Measurements from ENCODE around the gene PHOSPHO2. TPM values are rescaled to one million over a fixed set of nuclear protein-coding genes. Genes with fewer than 3 reads are reported as not detected.

Gene PHOSPHO2
- total and polyA plus RNA-seq, 9 of the 15 experiments (the other 6 are each of a cell fraction or from before 2014, with no cell fraction given): 7.8 to 19.1 (median 11.7) TPM

- BruUV-seq (replicated peaks): no TSS peak
- no peaks in the 10 kb centered on the region for H3K9me1 ChIP-seq (ENCODE audit: control insufficient read depth, insufficient read depth, low read length)
- peak overlapping the region; percentile 64; the same call in 1 of the 2 replicates for H3K4me3 ChIP-seq
- H3K36me3 ChIP-seq (ENCODE audit: control insufficient read depth, insufficient read depth, low read length): peaks cover 14% of the 10 kb centered on the region; the same call in 2 of the 3 replicates
- peak in 2 of 4 experiments; percentile 40 for DNase-seq (ENCODE audit: extremely low read depth in 1 of 4, low spot score in 3 of 4)
- no peaks in the 10 kb centered on the region for H4K20me1 ChIP-seq (replicated peaks; ENCODE audit: control insufficient read depth, insufficient read depth, low read length)
- WGBS (ENCODE audit: insufficient coverage, low coverage, missing lambda C conversion rate): 41% methylated on average over 13 of the region's 13 CpGs
- H3K4me1 ChIP-seq (replicated peaks in 1 of 2; ENCODE audit: control insufficient read depth in 2 of 2, insufficient read depth in 2 of 2, low read length in 2 of 2): peaks cover 22 to 27% of the 10 kb centered on the region in 2 experiments
- no peaks in the 10 kb centered on the region for H3K9me3 ChIP-seq (replicated peaks; ENCODE audit: control insufficient read depth, insufficient read depth, low read depth, low read length)
- POLR2A ChIA-PET: interaction anchor here (0.5 to 8.3 kb wide), 5 partner anchors 8 to 132 kb away, joined by 3 to 51 read pairs (median 4); no protein-coding TSS in a partner anchor
- CTCF ChIA-PET (ENCODE audit: low intra/inter-chr PET ratio): no interaction called here
- peaks cover 33% of the 10 kb centered on the region for H3K79me2 ChIP-seq (ENCODE audit: control insufficient read depth, insufficient read depth, low read length)
- peak overlapping the region; percentile 84 for H3K4me2 ChIP-seq (ENCODE audit: insufficient read depth, low read length)
- H3K27ac ChIP-seq (ENCODE audit: extremely low read depth, low read depth, low read length): peak overlapping the region; percentile 69; the same call in 2 of the 3 replicates
- intact Hi-C loops (cut with micrococcal nuclease) (loop anchor here (5.0 kb wide), 1 partner anchor 90 kb away; no protein-coding TSS in a partner anchor), in situ Hi-C loops (cut with MboI) (no loop called here)
- peak; percentile 9; the same call in 1 of the 3 replicates for ATAC-seq
- H3K9ac ChIP-seq (ENCODE audit: insufficient read depth in 1 of 2, low read depth in 2 of 2, low read length in 2 of 2): peak overlapping the region; percentile 70 to 96
- FAIRE-seq: peak; percentile 29
- no peaks in the 10 kb centered on the region for H3K27me3 ChIP-seq (ENCODE audit: control insufficient read depth in 2 of 2, insufficient read depth in 2 of 2, low read length in 2 of 2)
- H2AFZ ChIP-seq (ENCODE audit: low read depth, low read length): peak overlapping the region; percentile 92
- TF ChIP-seq SMARCA5 (IDR thresholded peaks at IDR 0.05) (peak; percentile 31; the same call in 1 of the 2 replicates), UBTF (IDR thresholded peaks at IDR 0.05; ENCODE audit: borderline replicate concordance in 1 of 2, low read depth in 2 of 2, low read length in 2 of 2) (no peak), ZNF311 (CRISPR knock-in tag; IDR thresholded peaks at IDR 0.05) (no peak), NCOA2 (IDR thresholded peaks at IDR 0.05; ENCODE audit: partially characterized antibody in 2 of 2) (peak in 1 of 2 experiments; percentile 40), ZFPM2 (CRISPR knock-in tag; IDR thresholded peaks at IDR 0.05) (no peak), DACH1 (IDR thresholded peaks at IDR 0.05; ENCODE audit: partially characterized antibody) (peak; percentile 50), MEIS2 (IDR thresholded peaks at IDR 0.05; ENCODE audit: partially characterized antibody) (peak; percentile 72), ZNF707 (CRISPR knock-in tag; conservative IDR thresholded peaks at IDR 0.05) (no peak), ZNF121 (CRISPR knock-in tag; conservative IDR thresholded peaks at IDR 0.05) (peak; percentile 99), ZC3H8 (IDR thresholded peaks at IDR 0.05) (no peak), RBM25 (IDR thresholded peaks at IDR 0.05; ENCODE audit: low read depth, low read length, severe bottlenecking) (peak; percentile 89)
- TF ChIP-seq, protein P1, sequence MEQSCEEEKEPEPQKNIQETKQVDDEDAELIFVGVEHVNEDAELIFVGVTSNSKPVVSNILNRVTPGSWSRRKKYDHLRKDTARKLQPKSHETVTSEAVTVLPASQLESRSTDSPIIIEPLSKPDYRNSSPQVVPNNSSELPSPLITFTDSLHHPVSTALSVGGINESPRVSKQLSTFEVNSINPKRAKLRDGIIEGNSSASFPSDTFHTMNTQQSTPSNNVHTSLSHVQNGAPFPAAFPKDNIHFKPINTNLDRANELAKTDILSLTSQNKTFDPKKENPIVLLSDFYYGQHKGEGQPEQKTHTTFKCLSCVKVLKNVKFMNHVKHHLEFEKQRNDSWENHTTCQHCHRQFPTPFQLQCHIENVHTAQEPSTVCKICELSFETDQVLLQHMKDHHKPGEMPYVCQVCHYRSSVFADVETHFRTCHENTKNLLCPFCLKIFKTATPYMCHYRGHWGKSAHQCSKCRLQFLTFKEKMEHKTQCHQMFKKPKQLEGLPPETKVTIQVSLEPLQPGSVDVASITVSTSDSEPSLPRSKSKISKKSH (CRISPR knock-in tag; IDR thresholded peaks at IDR 0.05): no peak
- TF ChIP-seq, protein P2, sequence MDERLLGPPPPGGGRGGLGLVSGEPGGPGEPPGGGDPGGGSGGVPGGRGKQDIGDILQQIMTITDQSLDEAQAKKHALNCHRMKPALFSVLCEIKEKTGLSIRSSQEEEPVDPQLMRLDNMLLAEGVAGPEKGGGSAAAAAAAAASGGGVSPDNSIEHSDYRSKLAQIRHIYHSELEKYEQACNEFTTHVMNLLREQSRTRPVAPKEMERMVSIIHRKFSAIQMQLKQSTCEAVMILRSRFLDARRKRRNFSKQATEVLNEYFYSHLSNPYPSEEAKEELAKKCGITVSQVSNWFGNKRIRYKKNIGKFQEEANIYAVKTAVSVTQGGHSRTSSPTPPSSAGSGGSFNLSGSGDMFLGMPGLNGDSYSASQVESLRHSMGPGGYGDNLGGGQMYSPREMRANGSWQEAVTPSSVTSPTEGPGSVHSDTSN (CRISPR knock-in tag; IDR thresholded peaks at IDR 0.05; ENCODE audit: low read depth): no peak
- TF ChIP-seq, protein P2 (tag; conservative IDR thresholded peaks at IDR 0.05; ENCODE audit: low read depth): 0 out of 2 replicates have a peak, but pooled peaks have one; percentile 27
Measured at GRCh38 chr2:169732583-169733358, 38.5 kb downstream of the PHOSPHO2 start.
